IMR-90 (cell line): ENCODE results near the gene GBA2. TPM values are rescaled to one million over a fixed set of nuclear protein-coding genes. Genes with fewer than 3 reads are reported as not detected.

ENCODE experiments used
- ATAC-seq: fragments of 200-7000 bp; cut with Tn5 transposase; 2 replicates; pipeline ENCODE4 v1.9.1; 2020; ENCODE audit warnings: low read depth, mild to moderate bottlenecking, moderate library complexity
- BruUV-seq: library from RNA; stranded (reverse); fragments of 400-500 nt; replicated peaks from 2 replicates; lab custom pipeline; 2021; lab: Mats Ljungman, UMichigan
- CTCF ChIA-PET: fragments of 300-600 bp; formaldehyde crosslinking; extraction: SDS; loops from one replicate; lab custom pipeline; 2021; ENCODE audit warnings: antibody characterized with exemption; lab: Yijun Ruan, JAX
- POLR2A ChIA-PET: fragments of 300-600 bp; sonication (Branson Sonifier 250); formaldehyde crosslinking; loops from one replicate; lab custom pipeline; 2022; ENCODE audit warnings: antibody characterized with exemption; ENCODE audit not compliant: unreplicated experiment; lab: Charles Lee
- DNase-seq: peaks from one replicate; pipeline ENCODE4 v3.0.0; 2013
- H2AFZ ChIP-seq: replicated peaks from 2 replicates; pipeline ENCODE3; 2013; ENCODE audit warnings: low read length, mild to moderate bottlenecking; ENCODE audit not compliant: poor library complexity
- H2AK5ac ChIP-seq: 2 replicates; pipeline ENCODE4 v1.6.1; 2013; ENCODE audit warnings: low read depth, low read length, inconsistent platforms
- H2AK9ac ChIP-seq: replicated peaks from 2 replicates; pipeline ENCODE3; 2013; ENCODE audit warnings: mild to moderate bottlenecking, low read depth, low read length, moderate library complexity; ENCODE audit not compliant: poor library complexity
- H2BK120ac ChIP-seq: 2 replicates; pipeline ENCODE4 v1.6.1; 2013; ENCODE audit warnings: low read depth, low read length, inconsistent platforms
- H2BK15ac ChIP-seq: 3 replicates; pipeline ENCODE4 v1.6.1; 2013; ENCODE audit warnings: low read depth, low read length, inconsistent platforms
- H2BK20ac ChIP-seq: 2 replicates; pipeline ENCODE4 v1.6.1; 2013; ENCODE audit warnings: low read depth, mild to moderate bottlenecking, inconsistent platforms, low read length, moderate library complexity
- H2BK5ac ChIP-seq: 2 replicates; pipeline ENCODE4 v1.6.1; 2013; ENCODE audit warnings: mild to moderate bottlenecking, low read depth, low read length, inconsistent platforms; ENCODE audit not compliant: poor library complexity, severe bottlenecking
- H3K14ac ChIP-seq: replicated peaks from 2 replicates; pipeline ENCODE4 v1.6.1; 2013; ENCODE audit warnings: low read depth, low read length, inconsistent platforms
- H3K18ac ChIP-seq: 2 replicates; pipeline ENCODE4 v1.6.1; 2013; ENCODE audit warnings: low read depth, low read length, control low read depth
- H3K23ac ChIP-seq: 2 replicates; pipeline ENCODE4 v1.6.1; 2013; ENCODE audit warnings: low read depth, low read length, inconsistent platforms
- H3K27ac ChIP-seq: 2 replicates; pipeline ENCODE4 v1.5.1; 2013; ENCODE audit warnings: mild to moderate bottlenecking, control low read depth, low read length; ENCODE audit not compliant: insufficient read depth
- H3K27me3 ChIP-seq: 2 replicates; pipeline ENCODE4 v1.6.1; 2013; ENCODE audit warnings: low read length; ENCODE audit not compliant: control insufficient read depth, insufficient read depth
- H3K36me3 ChIP-seq: 2 replicates; pipeline ENCODE4 v1.6.1; 2013; ENCODE audit warnings: low read length, mixed read lengths; ENCODE audit not compliant: control insufficient read depth, insufficient read depth
- H3K4ac ChIP-seq: 2 replicates; pipeline ENCODE4 v1.6.1; 2013; ENCODE audit warnings: low read depth, low read length, inconsistent platforms
- H3K4me1 ChIP-seq: 2 replicates; pipeline ENCODE4 v1.6.1; 2013; ENCODE audit warnings: low read length, mixed read lengths; ENCODE audit not compliant: control insufficient read depth, insufficient read depth
- H3K4me2 ChIP-seq: 2 replicates; pipeline ENCODE4 v1.6.1; 2013; ENCODE audit warnings: low read depth, mild to moderate bottlenecking, control low read depth, low read length, moderate library complexity
- H3K4me3 ChIP-seq: 2 replicates; pipeline ENCODE4 v1.5.1; 2013; ENCODE audit warnings: low read depth, mild to moderate bottlenecking, control low read depth, low read length, moderate library complexity; ENCODE audit not compliant: insufficient read depth
- H3K56ac ChIP-seq: 2 replicates; pipeline ENCODE4 v1.6.1; 2013; ENCODE audit warnings: low read length, inconsistent platforms; ENCODE audit not compliant: insufficient read depth; ENCODE audit errors: extremely low read depth
- H3K79me1 ChIP-seq, 2 experiments: 2 replicates each; pipeline ENCODE4 v1.6.1; 2013; ENCODE audit warnings: low read length in 2 of 2, inconsistent platforms in 1 of 2, low read depth in 1 of 2
- H3K9ac ChIP-seq: 2 replicates; pipeline ENCODE4 v1.6.1; 2013; ENCODE audit warnings: low read depth, low read length, control low read depth
- H3K9me1 ChIP-seq: 2 replicates; pipeline ENCODE4 v1.6.1; 2013; ENCODE audit warnings: low read length, inconsistent platforms; ENCODE audit not compliant: insufficient read depth
- H3K9me3 ChIP-seq: 2 replicates; pipeline ENCODE4 v1.6.1; 2013; ENCODE audit warnings: low read length; ENCODE audit not compliant: control insufficient read depth, insufficient read depth
- H4K20me1 ChIP-seq: 2 replicates; pipeline ENCODE4 v1.6.1; 2013; ENCODE audit warnings: low read length, inconsistent platforms; ENCODE audit not compliant: insufficient read depth
- H4K5ac ChIP-seq: 2 replicates; pipeline ENCODE4 v1.6.1; 2013; ENCODE audit warnings: mild to moderate bottlenecking, low read depth, low read length, control low read depth
- H4K8ac ChIP-seq, 2 experiments: 2 replicates each; pipeline ENCODE4 v1.6.1; 2013; ENCODE audit warnings: low read depth in 2 of 2, low read length in 2 of 2, control low read depth in 1 of 2, inconsistent platforms in 1 of 2
- H4K91ac ChIP-seq: 2 replicates; pipeline ENCODE4 v1.6.1; 2013; ENCODE audit warnings: low read depth, low read length, inconsistent platforms; ENCODE audit not compliant: insufficient read depth
- BHLHE40 ChIP-seq: fragments of 150-350 bp; IDR thresholded peaks from 2 replicates; pipeline ENCODE4 v1.6.1; 2016; ENCODE audit warnings: mild to moderate bottlenecking, low read depth, low read length
- CEBPB ChIP-seq: IDR thresholded peaks from 2 replicates; pipeline ENCODE4 v1.6.1; 2012; ENCODE audit warnings: low read depth, low read length, improper control_type of control experiment
- CHD1 ChIP-seq: IDR thresholded peaks from 2 replicates; pipeline ENCODE4 v1.6.1; 2012; ENCODE audit warnings: low read depth, low read length, improper control_type of control experiment
- MAFK ChIP-seq: IDR thresholded peaks from 2 replicates; pipeline ENCODE4 v1.6.1; 2012; ENCODE audit warnings: low read depth, low read length, improper control_type of control experiment
- MAZ ChIP-seq: IDR thresholded peaks from 2 replicates; pipeline ENCODE4 v1.6.1; 2012; ENCODE audit warnings: low read depth, mild to moderate bottlenecking, low read length, improper control_type of control experiment, moderate library complexity, borderline replicate concordance
- RAD21 ChIP-seq: IDR thresholded peaks from 2 replicates; pipeline ENCODE4 v1.6.1; 2012; ENCODE audit warnings: low read length, improper control_type of control experiment
- RCOR1 ChIP-seq: IDR thresholded peaks from 2 replicates; pipeline ENCODE4 v1.6.1; 2012; ENCODE audit warnings: mild to moderate bottlenecking, low read length, improper control_type of control experiment; ENCODE audit not compliant: insufficient replicate concordance
- RFX5 ChIP-seq: IDR thresholded peaks from 2 replicates; pipeline ENCODE4 v1.8.0; 2012; ENCODE audit warnings: low read depth, mild to moderate bottlenecking, low read length, moderate library complexity
- SMC3 ChIP-seq: fragments of 150-350 bp; IDR thresholded peaks from 2 replicates; pipeline ENCODE4 v1.6.1; 2016; ENCODE audit warnings: low read depth, mild to moderate bottlenecking, antibody characterized with exemption, low read length, moderate library complexity
- WGBS, 2 experiments: methylation state at CpG; one replicate each; pipeline versions ENCODE4 v1.1.5 to v1.1.7; 2013; ENCODE audit warnings: missing lambda C conversion rate in 2 of 2; ENCODE audit not compliant: insufficient read length in 1 of 2; ENCODE audit errors: extremely low coverage in 2 of 2; 5-methylcytosine and 5-hydroxymethylcytosine counted together
- dilution Hi-C: fragments of 300-500 bp; cut with HindIII; formaldehyde crosslinking; loops from one replicate; pipeline ENCODE4 v1.14.3; 2018; ENCODE audit warnings: low sequenced_read_pairs; ENCODE audit not compliant: unreplicated experiment
- in situ Hi-C: fragments of 300-500 bp; cut with MboI; formaldehyde crosslinking; loops from 3 replicates; pipeline ENCODE4 v1.14.3; 2019; ENCODE audit warnings: low sequenced_read_pairs, inconsistent platforms, mixed read lengths
- intact Hi-C: fragments of 100-400 bp; cut with micrococcal nuclease; formaldehyde crosslinking; loops from 2 replicates; pipeline ENCODE4 v1.10.0; 2022
- polyA plus RNA-seq, 3 experiments: library from polyadenylated mRNA; depleted of rRNA; stranded (reverse); fragments of >200 nt; gene quantifications; 2 replicates each; pipeline ENCODE4 v1.2.3, GENCODE V29; 2012; ENCODE audit warnings: low replicate concordance in 1 of 3
- total RNA-seq: library from RNA; depleted of rRNA; stranded (reverse); fragments of >200 nt; gene quantifications from 2 replicates; pipeline ENCODE4 v1.2.3, GENCODE V29; 2012
- TF ChIP-seq, protein P1 (sequence below): fragments of 150-350 bp; IDR thresholded peaks from 2 replicates; pipeline ENCODE4 v1.6.1; 2016; ENCODE audit warnings: low read depth, mild to moderate bottlenecking, low read length, moderate library complexity, borderline replicate concordance

The GBA2 gene
- total and polyA plus RNA-seq, 2 of the 4 experiments (the other 2 are of a cell fraction): 18.1 to 38.2 TPM

DNA sequence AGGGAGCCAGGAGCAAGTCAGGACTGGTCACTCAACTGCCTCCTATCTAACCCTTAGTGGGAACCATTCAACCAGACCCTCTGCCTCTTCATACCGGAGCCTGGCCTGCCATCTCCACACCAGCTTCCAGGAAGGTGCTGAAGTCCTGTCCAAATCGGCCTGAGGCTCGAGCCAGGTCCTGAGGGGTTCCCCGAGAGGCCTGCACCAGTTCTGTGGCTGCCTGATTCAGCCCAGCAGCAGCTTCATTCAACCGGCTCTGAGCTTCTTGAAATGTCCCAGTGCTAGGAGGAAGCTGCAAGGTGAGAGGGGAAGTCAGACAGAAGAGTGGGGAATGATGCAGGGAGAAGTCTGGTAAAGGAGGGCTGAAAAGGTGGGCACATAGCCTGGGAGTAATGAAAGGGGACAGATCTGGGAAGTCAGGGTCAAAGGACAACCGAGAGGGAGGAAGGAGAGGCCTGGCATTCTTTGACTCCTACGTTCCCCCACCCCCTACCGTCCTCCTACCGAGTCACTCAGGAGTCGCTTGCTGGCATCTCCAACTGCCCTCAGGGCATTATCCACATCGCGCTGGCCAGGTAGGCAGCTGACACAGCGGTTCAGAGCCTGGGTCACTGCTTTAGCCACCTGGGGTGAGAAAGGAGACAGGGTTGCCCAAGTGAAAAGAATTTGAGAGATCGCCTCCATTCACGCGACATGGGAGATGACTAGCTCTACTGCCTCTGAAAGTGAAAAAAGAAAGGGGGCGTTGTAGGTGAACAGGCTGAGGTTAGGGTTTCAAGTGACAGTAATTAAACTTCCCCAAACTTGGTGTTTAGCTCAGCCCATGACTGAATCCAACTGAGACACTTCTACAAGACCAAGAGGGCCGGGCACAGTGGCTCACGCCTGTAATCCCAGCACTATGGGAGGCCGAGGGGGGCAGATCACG, 37.3 kb downstream of the GBA2 start:
- H2BK5ac ChIP-seq: no peak overlapping the region
- peaks cover 20% of the 10 kb centered on the region for H4K20me1 ChIP-seq

More for the DNA sequence above, 37.3 kb downstream of the GBA2 start:
- Histone ChIP-seq H3K4me3 (no peak overlapping the region), H2BK120ac (no peak overlapping the region), H3K23ac (no peak overlapping the region), H4K5ac (no peak overlapping the region), H3K4ac (no peak overlapping the region), H2AK9ac (no peak overlapping the region), H3K56ac (no peak overlapping the region), H3K4me1 (no peaks in the 10 kb centered on the region), H3K9ac (no peak overlapping the region), H3K79me1 (peaks cover 36 to 64% of the 10 kb centered on the region in 2 experiments), H4K8ac (no peak overlapping the region), H3K27me3 (no peaks in the 10 kb centered on the region), H2BK15ac (no peak overlapping the region), H3K27ac (no peak overlapping the region), H2AK5ac (no peak overlapping the region), H2BK20ac (no peak overlapping the region), H3K18ac (no peak overlapping the region), H3K9me3 (no peaks in the 10 kb centered on the region), H3K4me2 (no peak overlapping the region), H4K91ac (no peak overlapping the region), H3K36me3 (peaks cover 82% of the 10 kb centered on the region), H3K14ac (no peak overlapping the region), H3K9me1 (no peaks in the 10 kb centered on the region; the same call in none of the 2 replicates), H2AFZ (no peak overlapping the region)
- BruUV-seq: no TSS peak
- dilution Hi-C loops: no loop called here
- CTCF ChIA-PET: interaction anchor here (0.7 to 1.5 kb wide), 3 partner anchors 15 to 53 kb away, joined by 3 to 4 read pairs (median 3); partner anchors contain the start of genes CCDC107 and RMRP
- WGBS, 2 experiments: 100% methylated on average over 3 of the region's 21 CpGs; no CpG with 5 or more reads in 1 of the 2 experiments
- POLR2A ChIA-PET: no interaction called here
- DNase-seq (no peak), ATAC-seq (no peak)
- in situ Hi-C loops: no loop called here
- intact Hi-C loops: no loop called here
- TF ChIP-seq CEBPB (no peak), BHLHE40 (no peak), SMC3 (no peak), RCOR1 (no peak), MAZ (no peak), RAD21 (no peak), CHD1 (no peak), MAFK (no peak), RFX5 (no peak)
- TF ChIP-seq, protein P1, sequence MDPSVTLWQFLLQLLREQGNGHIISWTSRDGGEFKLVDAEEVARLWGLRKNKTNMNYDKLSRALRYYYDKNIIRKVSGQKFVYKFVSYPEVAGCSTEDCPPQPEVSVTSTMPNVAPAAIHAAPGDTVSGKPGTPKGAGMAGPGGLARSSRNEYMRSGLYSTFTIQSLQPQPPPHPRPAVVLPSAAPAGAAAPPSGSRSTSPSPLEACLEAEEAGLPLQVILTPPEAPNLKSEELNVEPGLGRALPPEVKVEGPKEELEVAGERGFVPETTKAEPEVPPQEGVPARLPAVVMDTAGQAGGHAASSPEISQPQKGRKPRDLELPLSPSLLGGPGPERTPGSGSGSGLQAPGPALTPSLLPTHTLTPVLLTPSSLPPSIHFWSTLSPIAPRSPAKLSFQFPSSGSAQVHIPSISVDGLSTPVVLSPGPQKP: no peak
